Measurements from ENCODE around the gene SRF. TPM values are rescaled to one million over a fixed set of nuclear protein-coding genes. Genes with fewer than 3 reads are reported as not detected.
A peak's percentile ranks its signal among the peaks of the same experiment; 100 is the strongest.
"Not testable (repeated sequence)": the region's sequence is repeated elsewhere in the genome, so short reads cannot be mapped to it uniquely, and the experiment has no call there.

The SRF gene
- total RNA-seq, 4 donors from 2014 or later = 18.2 to 109 (median 36.9) TPM

- H3K9me3 ChIP-seq = no peaks in the 10 kb centered on the region
- H3K4me1 ChIP-seq = peaks cover 0 to 22% of the 10 kb centered on the region in 2 donors
- peak; percentile 54 to 64 (median 58) for TF ChIP-seq CTCF (IDR thresholded peaks at IDR 0.05)
- no peak for TF ChIP-seq POLR2A (IDR thresholded peaks at IDR 0.05)
- H3K36me3 ChIP-seq = no peaks in the 10 kb centered on the region
- H3K4me3 ChIP-seq = no peak overlapping the region
- intact Hi-C loops (cut with DNase I; ENCODE audit: low total_unique reads) = loop anchor here (10.0 kb wide), 1 partner anchor 55 kb away; the partner anchor contains the start of gene PTK7
- no peaks in the 10 kb centered on the region for H3K27me3 ChIP-seq
- peak in 1 of 2 donors; percentile 51 for DNase-seq
- H3K27ac ChIP-seq = peak overlapping the region in 1 of 2 donors; percentile 7
These were observed 41.5 kb upstream of the SRF start for GRCh38 chr6:43129434-43130194.

GRCh38 chr6:43130429-43130828, 40.6 kb upstream of the SRF start:
- no peaks in the 10 kb centered on the region for H3K36me3 ChIP-seq
- intact Hi-C loops (cut with DNase I; ENCODE audit: low total_unique reads) = no loop called here
- no peaks in the 10 kb centered on the region for H3K9me3 ChIP-seq

GRCh38 chr6:43131379-43131778, 39.7 kb upstream of the SRF start:
- H3K4me3 ChIP-seq; H3K36me3 ChIP-seq; H3K27ac ChIP-seq; H3K27me3 ChIP-seq; intact Hi-C loops (cut with DNase I; ENCODE audit: low total_unique reads); H3K9me3 ChIP-seq; DNase-seq: not testable (repeated sequence)
- H3K4me1 ChIP-seq = peaks cover 0 to 14% of the 10 kb centered on the region in 2 donors

More at GRCh38 chr6:43130429-43130828, 40.6 kb upstream of the SRF start:
- Histone ChIP-seq H3K27ac (no peak overlapping the region), H3K27me3 (no peaks in the 10 kb centered on the region), H3K4me1 (peaks cover 0 to 17% of the 10 kb centered on the region in 2 donors), H3K4me3 (no peak overlapping the region)
- no peak for DNase-seq
- no peak for TF ChIP-seq POLR2A (IDR thresholded peaks at IDR 0.05)
- no peak for TF ChIP-seq CTCF (IDR thresholded peaks at IDR 0.05)

- intact Hi-C loops (cut with DNase I; ENCODE audit: low total_unique reads) = no loop called here
- no peaks in the 10 kb centered on the region for H3K36me3 ChIP-seq
These were observed 32.8 kb upstream of the SRF start for GRCh38 chr6:43138267-43138666.

GRCh38 chr6:43139973-43140372, 31.1 kb upstream of the SRF start:
- not testable (repeated sequence) for H3K4me1 ChIP-seq, H3K36me3 ChIP-seq, DNase-seq, H3K9me3 ChIP-seq, H3K4me3 ChIP-seq, H3K27me3 ChIP-seq, H3K27ac ChIP-seq
- intact Hi-C loops (cut with DNase I; ENCODE audit: low total_unique reads) = loop anchor here (5.0 kb wide), 1 partner anchor 238 kb away; no protein-coding TSS in a partner anchor

More at GRCh38 chr6:43138267-43138666, 32.8 kb upstream of the SRF start:
- Histone ChIP-seq H3K27me3 (no peaks in the 10 kb centered on the region), H3K27ac (no peak overlapping the region), H3K4me1 (peaks cover 0 to 3% of the 10 kb centered on the region in 2 donors), H3K9me3 (no peaks in the 10 kb centered on the region), H3K4me3 (no peak overlapping the region)
- DNase-seq = no peak
- TF ChIP-seq CTCF (IDR thresholded peaks at IDR 0.05) (no peak), POLR2A (IDR thresholded peaks at IDR 0.05) (no peak)

- peaks cover 0 to 9% of the 10 kb centered on the region in 2 donors for H3K4me1 ChIP-seq
- H3K4me3 ChIP-seq = no peak overlapping the region
- no peaks in the 10 kb centered on the region for H3K9me3 ChIP-seq
- TF ChIP-seq CTCF (IDR thresholded peaks at IDR 0.05) = no peak
- no peak for TF ChIP-seq POLR2A (IDR thresholded peaks at IDR 0.05)
- H3K27me3 ChIP-seq = no peaks in the 10 kb centered on the region
- no peaks in the 10 kb centered on the region for H3K36me3 ChIP-seq
- H3K27ac ChIP-seq = no peak overlapping the region
- no peak for DNase-seq
- intact Hi-C loops (cut with DNase I; ENCODE audit: low total_unique reads) = loop anchor here (5.0 kb wide), 1 partner anchor 239 kb away; no protein-coding TSS in a partner anchor
These were observed 29.4 kb upstream of the SRF start for GRCh38 chr6:43141644-43142043.

Data from uterus (tissue), 4 donors.